Muscle of back (tissue), 13 donors: ENCODE measurements around the gene MPZL1. TPM values are rescaled to one million over a fixed set of nuclear protein-coding genes. Genes with fewer than 3 reads are reported as not detected.
A peak's percentile ranks its signal among the peaks of the same experiment; 100 is the strongest.

Experiments
- DNase-seq, 3 donors: peaks; one replicate each; pipeline versions ENCODE4 v3.0.0 to v3.0.0-alpha.2; 2013
- long read RNA-seq, 9 donors: transcript quantifications; one replicate each; lab custom pipeline, GENCODE V29; 2026
- polyA plus RNA-seq, 10 donors: library from polyadenylated mRNA; unstranded; fragments of 120-200 nt; gene quantifications; one replicate each; pipeline ENCODE4 v1.2.1, GENCODE V29; 2013; ENCODE audit not compliant: insufficient read length in 10 of 10

The MPZL1 gene
- 100 to 1,000 TPM in 2 of 10 donors, 10 to 100 TPM in 8; 78.1 to 110 (median 86.4) TPM for polyA plus RNA-seq
- long read RNA-seq, donor 1, full-length matches to known transcripts: 17 of 17 reads
- long read RNA-seq, donor 1, partial matches to known transcripts: 0 of 17 reads
- long read RNA-seq, donor 1, other reads (novel, unspliced or antisense): 0 of 17 reads
- long read RNA-seq, donor 2, full-length matches to known transcripts: 9 of 9 reads
- long read RNA-seq, donor 2, partial matches to known transcripts: 0 of 9 reads
- long read RNA-seq, donor 2, other reads (novel, unspliced or antisense): 0 of 9 reads
- long read RNA-seq, donor 3: 0 reads
- long read RNA-seq, donor 4, full-length matches to known transcripts: 13 of 13 reads
- long read RNA-seq, donor 4, partial matches to known transcripts: 0 of 13 reads
- long read RNA-seq, donor 4, other reads (novel, unspliced or antisense): 0 of 13 reads
- long read RNA-seq, donor 5, full-length matches to known transcripts: 36 of 36 reads
- long read RNA-seq, donor 5, partial matches to known transcripts: 0 of 36 reads
- long read RNA-seq, donor 5, other reads (novel, unspliced or antisense): 0 of 36 reads
- long read RNA-seq, donor 6, full-length matches to known transcripts: 27 of 27 reads
- long read RNA-seq, donor 6, partial matches to known transcripts: 0 of 27 reads
- long read RNA-seq, donor 6, other reads (novel, unspliced or antisense): 0 of 27 reads
- long read RNA-seq, donor 7, full-length matches to known transcripts: 26 of 26 reads
- long read RNA-seq, donor 7, partial matches to known transcripts: 0 of 26 reads
- long read RNA-seq, donor 7, other reads (novel, unspliced or antisense): 0 of 26 reads
- long read RNA-seq, donor 8, full-length matches to known transcripts: 25 of 25 reads
- long read RNA-seq, donor 8, partial matches to known transcripts: 0 of 25 reads
- long read RNA-seq, donor 8, other reads (novel, unspliced or antisense): 0 of 25 reads
- long read RNA-seq, donor 9, full-length matches to known transcripts: 1 of 1 reads
- long read RNA-seq, donor 9, partial matches to known transcripts: 0 of 1 reads
- long read RNA-seq, donor 9, other reads (novel, unspliced or antisense): 0 of 1 reads

DNA sequence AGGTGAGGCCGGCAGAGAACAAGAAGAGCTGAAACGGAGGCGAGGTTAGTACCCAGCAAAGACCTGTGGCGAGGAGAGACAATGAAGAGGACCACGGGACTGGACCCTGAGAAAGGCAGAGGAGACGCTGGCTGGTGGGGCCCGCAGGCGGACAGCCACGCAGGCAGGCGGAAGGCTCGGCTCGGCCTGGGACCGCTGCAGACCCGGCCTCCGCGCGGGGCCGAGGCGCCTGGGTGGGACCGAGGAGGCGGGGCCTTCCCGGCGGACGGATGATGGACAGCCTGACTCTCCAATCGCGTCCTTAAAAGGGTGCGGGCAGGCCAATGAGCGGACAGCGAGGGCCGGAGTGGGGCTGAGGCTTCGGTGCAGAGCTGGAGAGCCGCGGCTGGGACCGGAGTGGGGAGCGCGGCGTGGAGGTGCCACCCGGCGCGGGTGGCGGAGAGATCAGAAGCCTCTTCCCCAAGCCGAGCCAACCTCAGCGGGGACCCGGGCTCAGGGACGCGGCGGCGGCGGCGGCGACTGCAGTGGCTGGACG lies at the start of gene MPZL1:
Gene MPZL1 (plus strand): TSS at position 366 of the 535 bp plus-strand sequence. CDS start 170 bp downstream, outside the sequence.
- DNase-seq: peak; percentile 96 to 99 (median 97)

DNA sequence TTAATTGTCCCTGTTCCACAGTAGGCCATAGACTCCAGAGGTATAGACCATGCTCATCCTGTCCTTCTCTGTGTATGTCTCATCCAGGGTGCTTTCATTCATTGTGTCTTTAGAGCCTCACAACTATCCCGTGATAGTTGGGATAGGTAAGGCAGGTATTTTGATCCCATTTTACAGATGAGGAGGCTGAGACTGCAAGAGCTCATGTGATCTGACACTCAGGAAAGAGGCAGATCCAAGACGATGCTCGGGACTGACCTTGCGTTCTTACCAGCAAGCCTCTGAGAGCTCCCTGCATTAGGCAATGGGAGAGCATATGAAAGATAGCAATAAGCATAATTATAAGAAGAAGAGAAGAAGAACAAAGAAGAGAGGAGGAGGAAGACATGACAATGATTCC lies 49.0 kb upstream of the MPZL1 start:
- DNase-seq: no peak

DNA sequence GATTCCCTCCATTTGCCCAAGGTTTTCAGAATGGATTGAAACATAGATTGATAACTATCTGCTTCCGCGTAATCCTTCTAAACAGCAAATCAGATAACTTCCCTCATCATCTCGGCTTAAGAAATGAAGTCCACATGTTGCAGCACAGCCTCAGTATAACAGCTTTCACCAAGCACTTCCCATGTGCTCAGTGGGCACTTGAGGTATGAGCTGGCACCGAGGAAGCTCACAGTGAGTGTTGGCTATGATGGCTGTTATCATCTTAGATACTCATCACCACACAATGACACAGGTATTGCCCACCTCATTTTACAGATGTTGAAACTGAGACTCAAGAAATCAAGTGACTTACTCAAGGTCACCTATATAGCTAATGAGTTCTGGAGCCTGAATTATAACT lies 48.5 kb upstream of the MPZL1 start:
- no peak for DNase-seq

DNA sequence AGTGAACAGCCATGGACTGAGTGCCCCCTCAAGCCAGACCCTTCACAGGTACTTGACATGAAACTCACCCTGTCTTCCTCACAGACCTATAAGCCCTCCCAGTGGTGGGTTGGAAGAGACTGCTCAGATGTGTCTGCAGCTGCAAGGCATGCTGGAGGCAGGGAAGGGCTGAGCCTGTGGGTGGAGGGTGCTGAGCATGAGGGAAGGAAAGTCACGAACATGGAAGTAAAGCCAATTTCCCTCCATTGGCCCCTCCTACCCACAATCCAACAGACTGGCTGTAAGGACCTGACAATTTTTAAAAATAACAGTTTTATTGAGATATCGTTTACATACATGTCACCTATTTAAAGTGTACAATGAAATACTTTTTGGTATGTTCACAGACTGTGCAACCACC lies 47.6 kb upstream of the MPZL1 start:
- DNase-seq: no peak

DNA sequence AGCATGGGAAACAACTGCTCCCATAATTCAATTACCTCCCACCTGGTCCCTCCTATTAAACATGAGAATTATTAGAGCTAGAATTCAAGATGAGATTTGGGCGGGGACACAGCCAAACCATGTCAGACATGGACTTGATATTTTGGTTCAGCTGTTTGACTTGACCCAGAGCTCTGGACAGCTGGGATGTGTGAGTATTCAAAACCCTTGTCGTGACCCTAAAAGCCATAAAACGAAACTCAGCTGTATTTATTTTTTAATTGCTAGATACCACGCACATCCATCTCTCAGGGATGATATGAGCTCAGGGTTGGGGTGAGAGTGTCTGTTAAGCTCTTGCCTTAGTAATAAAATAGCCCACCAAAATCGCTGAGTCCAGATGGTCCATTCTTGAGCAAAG lies 46.3 kb upstream of the MPZL1 start:
- DNase-seq: no peak

DNA sequence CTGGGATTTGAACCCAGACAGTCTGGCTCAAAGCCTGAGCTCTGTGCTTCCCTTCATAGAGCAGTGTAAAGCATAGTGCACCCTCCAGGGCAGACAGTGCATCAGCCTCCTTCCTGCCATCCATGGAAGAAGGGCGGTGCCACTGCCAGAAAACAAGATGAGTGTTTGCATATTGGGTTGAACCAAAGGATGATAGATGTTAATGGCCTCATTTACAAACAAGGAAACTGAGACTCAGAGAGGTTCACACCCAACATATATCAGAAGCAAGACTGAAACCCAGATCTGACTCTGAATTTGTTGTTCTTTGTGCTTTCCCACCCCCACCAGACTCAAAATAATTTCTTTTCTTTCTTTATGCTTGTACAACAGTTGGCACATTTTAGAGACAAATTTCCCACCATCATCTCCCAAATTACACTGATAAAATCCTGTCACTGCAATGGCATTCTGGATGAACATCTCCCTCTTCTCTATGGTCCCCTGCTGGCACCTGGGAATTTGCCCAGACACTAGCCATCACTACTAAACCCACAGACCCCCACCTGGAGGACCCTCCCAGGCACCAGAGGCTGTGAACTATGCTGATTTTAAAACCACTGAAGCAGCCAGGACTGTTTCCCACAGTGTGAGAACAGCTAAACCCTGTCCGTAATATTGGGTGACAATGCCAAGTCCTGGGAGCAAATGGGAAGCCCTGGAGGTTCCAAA lies 45.4 kb upstream of the MPZL1 start:
- no peak for DNase-seq

DNA sequence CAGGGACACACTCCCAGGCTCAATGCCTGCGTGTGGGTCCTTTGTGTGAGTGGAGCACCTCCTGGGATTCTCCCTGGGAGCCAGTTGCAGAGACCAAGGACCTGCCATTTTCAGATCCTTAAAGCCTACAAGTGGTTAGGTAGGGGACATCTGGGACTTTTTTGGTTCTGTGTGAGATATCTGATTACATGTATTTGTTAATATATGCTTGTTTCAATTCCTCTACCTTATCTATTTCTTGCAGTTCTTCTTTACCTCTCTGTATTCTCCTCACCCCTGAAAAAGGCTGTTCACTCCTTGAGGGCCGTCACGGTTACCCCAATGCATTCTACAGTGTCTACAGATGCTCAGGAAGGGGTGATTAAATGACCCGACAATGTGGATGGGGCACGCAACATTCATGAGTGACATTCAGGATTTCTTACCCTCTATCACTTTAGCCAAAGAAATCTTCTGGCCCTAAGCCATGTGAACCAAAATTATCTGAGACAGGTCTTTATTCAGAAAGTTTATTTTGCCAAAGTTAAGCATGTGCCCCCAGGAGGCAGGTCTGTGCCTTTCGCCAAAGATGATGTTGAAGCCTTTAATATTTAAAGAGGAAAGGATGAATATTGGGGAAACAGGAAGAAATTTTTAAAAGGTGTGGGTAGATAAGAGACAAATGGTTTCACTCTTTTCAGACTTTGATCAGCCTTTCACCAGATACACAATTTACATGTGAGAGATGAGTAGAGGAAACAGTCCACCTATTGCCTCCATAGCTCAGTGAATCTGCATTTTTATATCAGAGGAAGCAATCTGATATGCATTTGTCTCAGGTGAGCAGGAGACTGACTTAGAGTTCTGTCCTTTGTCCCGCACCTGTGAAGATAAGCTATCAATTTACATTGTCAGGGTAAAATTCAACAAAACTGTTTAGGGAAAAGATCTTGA lies 44.6 kb upstream of the MPZL1 start:
- no peak for DNase-seq

DNA sequence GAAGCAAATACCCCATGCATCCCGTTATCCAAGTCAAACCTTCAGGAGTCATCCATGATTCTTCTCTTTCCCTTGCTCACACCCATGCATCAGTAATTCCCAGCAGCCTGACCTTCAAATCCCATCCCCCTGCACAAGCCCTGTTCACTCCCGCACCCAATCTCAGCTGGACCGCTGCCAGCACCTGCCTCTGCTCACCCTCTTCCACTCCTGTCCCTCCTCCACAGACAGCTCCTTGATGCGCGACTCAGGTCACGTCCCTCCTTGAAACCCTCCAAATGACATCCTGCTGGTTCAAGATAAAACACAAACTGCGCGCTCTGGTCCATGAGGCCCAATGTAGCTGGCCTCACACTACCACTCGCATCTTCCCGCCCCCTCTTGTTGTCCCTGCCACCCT lies 43.4 kb upstream of the MPZL1 start:
- no peak for DNase-seq

DNA sequence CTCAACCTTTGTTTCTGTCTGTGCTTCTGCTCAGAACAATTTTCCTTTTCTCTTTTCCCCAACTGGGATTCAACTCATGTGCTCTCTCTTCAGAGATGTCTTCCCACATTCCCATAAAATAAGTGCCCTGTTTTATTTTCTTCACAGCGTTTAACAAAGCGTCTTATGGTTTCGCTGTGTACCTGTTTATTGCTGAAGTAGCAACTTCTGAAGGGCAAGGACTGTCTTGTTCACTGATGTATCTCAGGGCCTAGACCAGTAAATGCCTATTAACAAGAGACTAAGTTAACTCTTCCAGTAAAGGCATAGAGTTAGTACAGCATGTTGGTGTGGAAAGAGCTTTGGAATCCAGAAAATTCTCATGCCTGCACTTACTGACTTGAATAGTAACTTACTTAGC lies 42.9 kb upstream of the MPZL1 start:
- DNase-seq: no peak

DNA sequence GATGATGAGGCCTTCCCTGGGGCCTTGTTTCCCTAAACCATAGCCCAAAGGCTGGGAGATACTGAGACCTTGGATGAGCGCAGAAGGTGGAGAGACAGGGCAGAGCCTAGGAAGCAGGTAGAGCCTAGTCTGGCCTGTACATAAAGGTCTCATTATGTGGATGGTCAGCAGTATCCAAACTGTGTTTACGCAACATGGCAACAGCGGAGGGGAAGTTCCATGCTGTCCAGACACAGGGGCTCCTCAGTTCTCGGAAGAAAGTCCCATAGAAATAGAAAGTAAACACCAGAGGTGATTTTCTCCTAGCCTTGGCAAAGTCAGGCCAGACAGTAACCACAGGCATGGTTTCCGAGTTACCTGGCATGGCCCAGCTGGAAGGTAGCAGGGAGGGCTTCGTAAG lies 42.1 kb upstream of the MPZL1 start:
- DNase-seq: no peak

DNA sequence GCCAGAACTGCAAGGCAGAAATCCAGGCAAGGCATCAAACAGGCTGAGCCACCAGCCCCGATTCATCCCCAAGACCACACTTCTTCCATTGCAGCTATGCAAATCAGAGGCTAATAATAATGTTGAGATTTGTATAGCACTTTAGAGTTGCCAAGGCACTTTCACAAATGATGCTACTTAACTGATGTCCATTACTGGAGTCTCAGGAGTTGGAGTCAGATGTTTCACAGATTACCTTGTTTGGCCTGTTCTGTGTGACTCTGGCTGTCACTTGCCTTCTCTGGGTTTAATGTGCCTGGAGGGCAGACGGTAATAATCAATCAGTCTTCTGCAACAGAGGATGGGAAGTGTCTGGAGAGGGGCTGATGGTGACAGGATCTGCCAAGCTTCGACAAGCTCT lies 40.8 kb upstream of the MPZL1 start:
- no peak for DNase-seq

DNA sequence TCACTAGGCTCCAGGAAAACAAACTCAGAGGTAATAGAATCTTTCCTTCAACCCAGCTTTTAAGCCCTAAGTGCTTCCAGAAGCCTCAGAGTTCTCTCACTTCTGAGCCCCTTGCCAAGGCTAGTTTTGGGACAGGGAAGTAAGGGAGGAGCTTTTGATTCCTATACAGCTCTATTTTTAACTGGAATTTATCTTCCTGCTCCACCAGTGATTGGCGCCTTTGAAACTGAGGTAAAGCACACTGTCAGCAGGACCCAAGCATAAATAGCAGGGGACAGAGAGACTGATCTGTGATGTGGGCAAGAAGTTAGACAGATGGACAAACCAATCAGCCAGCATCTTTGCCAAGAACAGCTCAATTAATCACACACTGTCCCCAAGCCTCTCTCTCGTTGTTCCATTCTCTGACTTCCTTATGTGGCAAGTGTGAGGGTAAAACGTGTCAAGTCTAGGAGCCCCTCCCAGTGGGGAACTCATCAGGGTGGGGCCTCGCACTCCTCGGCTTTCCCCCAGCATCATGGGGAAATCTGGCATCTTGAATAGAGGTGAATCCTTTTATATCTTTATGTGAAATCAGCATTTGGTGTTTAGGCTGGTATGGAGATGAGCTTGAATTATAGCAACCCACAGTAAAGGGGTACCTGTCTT lies 40.2 kb upstream of the MPZL1 start:
- DNase-seq: peak in 2 of 3 donors; percentile 75 to 79

DNA sequence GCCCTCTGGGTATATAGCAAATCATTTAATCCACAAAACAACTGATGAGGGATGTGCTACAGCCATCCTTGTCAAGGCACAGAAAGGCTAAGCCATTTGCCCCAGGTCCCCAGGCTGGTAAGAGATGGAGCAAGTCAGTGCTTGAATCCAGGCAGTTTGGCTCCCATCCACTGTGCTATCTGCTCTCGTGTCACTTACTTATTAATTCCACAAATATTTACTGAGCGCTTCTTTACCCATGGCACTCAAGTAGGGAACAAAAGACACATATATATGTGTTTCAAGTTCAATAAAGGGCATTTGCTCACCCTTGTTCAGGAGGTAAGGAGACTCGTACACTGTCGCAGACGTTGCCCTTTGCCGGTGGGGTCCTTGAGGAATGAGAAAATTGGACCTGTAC lies 38.6 kb upstream of the MPZL1 start:
- no peak for DNase-seq

DNA sequence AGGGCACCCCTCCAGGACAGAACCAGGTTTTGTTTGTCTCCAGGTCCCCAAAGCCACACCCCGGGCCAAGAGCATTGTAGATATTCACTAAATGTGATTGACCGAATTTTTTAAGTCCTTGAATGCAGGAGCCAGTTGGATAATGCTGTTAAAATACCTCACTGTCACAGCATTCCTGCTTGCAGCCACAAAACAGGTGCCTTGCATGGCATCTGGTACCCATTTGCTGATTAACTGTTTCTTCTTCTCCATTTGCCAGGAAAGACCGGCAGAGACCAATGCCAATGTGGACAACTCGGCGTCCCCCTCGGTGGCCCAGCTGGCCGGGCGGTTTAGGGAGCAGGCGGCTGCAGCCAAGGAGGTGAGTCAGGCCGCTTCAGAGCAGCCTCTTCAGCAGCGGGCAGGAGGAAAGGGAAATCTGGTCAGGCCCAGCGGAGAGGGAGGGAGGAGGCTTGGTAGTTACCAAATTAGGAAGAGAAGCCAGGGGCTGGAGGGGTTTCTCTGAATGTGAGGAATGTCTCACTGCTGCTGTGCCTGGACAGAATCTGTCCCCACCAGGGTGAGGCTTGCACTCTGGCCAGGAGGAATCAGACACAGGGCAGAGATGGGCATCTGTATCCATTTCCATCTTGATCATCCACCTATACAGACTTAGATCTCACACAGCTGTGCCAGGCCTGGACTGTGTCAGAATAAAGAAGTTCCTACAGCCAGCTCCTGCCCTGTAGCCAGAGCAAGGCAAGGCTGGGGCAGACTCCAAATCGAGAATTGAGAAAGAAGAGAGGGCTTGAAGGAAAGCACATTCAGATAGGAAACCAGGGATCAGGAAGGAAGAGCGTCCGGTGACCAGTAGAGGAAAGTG lies 37.9 kb upstream of the MPZL1 start:
- DNase-seq: no peak

DNA sequence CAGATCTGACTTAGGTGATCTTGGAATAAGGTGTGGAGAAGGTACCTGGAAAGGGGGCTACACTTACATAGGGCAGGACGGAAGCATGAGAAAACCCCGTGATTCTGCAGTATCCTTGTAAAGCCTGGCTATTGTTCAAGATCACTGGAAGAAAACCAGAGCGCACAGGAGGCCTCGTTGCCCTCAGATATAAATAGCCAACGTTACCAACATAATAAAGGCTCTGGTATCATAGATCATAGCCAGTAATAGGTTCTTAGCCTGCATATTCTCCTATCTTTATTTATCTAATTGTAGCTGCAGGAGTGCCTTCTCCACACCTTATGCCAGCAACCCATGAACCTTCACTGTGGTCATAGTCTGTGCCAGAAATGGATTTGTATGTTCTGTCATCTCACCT lies 35.9 kb upstream of the MPZL1 start:
- no peak for DNase-seq

DNA sequence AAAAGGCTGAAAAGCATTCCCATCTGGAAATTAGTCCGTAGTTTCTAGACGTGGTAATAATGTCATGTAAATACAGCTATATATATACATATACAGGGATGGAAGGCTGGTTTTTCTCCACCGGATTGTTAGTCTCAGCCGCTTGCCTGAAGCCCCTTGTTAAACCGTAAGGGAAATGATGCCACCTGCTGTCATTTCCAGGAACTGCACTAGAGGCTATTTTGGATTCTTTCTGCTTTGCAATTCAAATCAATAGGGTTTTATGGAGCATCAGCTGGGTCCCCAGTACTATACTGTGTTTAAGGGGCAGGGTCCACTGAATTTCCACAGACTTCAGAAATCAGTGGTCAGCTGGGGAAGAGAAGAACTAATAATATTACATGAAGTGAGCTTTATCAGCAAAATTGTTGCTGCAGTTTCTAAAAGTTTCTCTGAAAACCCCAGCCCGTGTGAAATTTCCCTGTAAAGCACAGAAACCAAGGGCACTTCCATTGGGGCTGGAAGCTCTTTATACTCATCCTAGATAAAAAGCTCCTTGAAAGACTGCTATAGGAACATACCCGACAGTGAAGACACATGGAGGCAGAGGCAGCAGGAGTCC lies 33.8 kb upstream of the MPZL1 start:
- peak; percentile 80 to 90 (median 87) for DNase-seq

DNA sequence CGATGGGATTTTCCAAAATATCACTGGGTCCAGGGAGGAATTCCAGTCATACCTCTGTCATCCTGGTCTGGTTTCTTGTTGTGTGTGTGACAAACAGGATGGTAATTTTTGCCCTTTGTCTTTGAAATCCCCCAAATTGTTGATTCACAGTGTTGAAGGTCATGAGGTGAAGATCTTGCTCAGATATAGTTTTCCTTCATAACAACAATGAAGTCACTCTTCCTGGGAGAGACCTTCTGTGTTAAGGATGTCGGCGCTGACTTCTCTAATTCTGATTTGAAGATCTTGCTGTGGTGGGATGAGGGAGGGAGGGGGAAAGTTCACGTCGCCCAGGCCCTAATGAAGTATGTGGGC lies 32.2 kb upstream of the MPZL1 start:
- DNase-seq: no peak

DNA sequence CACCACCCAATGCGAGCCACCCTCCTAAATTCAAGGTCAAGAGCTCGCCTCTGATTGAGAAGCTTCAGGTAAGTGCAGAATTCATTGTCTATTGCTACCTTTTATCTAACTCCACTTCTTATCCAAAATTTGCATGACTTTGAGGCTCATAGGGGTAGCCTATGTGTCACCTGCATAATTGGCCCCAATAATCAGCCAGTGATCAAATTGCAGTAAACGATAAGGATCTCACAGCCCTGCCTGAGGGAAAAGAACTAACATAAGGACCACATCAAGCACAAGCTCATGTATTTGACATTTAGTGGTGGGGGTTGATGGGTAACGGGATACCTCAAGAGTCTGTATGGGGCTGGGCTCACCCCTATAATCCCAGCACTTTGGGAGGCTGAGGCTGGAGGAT lies 31.7 kb upstream of the MPZL1 start:
- DNase-seq: no peak
